RWPE2 (cell line): ENCODE results near the gene TKFC.

Experiments
- ATAC-seq: fragments of 200-7000 bp; cut with Tn5 transposase; 3 replicates; pipeline ENCODE4 v1.9.1; 2021; ENCODE audit warnings: low read depth
- DNase-seq: peaks from one replicate; pipeline ENCODE4 v3.0.0-alpha.2; 2020; ENCODE audit warnings: low spot score
- H3K27ac ChIP-seq: fragments of 450-650 bp; 2 replicates; pipeline ENCODE4 v1.5.1; 2017; ENCODE audit warnings: mild to moderate bottlenecking; ENCODE audit not compliant: poor library complexity, severe bottlenecking
- H3K27me3 ChIP-seq: fragments of 250-450 bp; sonication (Bioruptor Pico); 2 replicates; pipeline ENCODE4 v1.5.1; 2021; ENCODE audit warnings: mild to moderate bottlenecking, moderate library complexity; ENCODE audit not compliant: insufficient read depth, poor library complexity, severe bottlenecking
- H3K36me3 ChIP-seq: fragments of 250-450 bp; sonication (Bioruptor Pico); 2 replicates; pipeline ENCODE4 v1.5.1; 2020; ENCODE audit warnings: low read depth, mild to moderate bottlenecking, moderate library complexity
- H3K4me1 ChIP-seq: fragments of 250-450 bp; sonication (Bioruptor Pico); 2 replicates; pipeline ENCODE4 v1.5.1; 2021; ENCODE audit warnings: mild to moderate bottlenecking, moderate library complexity; ENCODE audit not compliant: insufficient read depth, poor library complexity, severe bottlenecking
- H3K4me3 ChIP-seq: fragments of 250-450 bp; sonication (Bioruptor Pico); 2 replicates; pipeline ENCODE4 v1.5.1; 2021; ENCODE audit warnings: mild to moderate bottlenecking, moderate library complexity; ENCODE audit not compliant: severe bottlenecking
- H3K9me3 ChIP-seq: fragments of 250-450 bp; sonication (Bioruptor Pico); 2 replicates; pipeline ENCODE4 v1.5.1; 2021; ENCODE audit warnings: mild to moderate bottlenecking, moderate library complexity; ENCODE audit not compliant: severe bottlenecking
- TF ChIP-seq, protein P1 (sequence below): fragments of 450-650 bp; IDR thresholded peaks from one replicate; pipeline ENCODE4 v1.5.1; 2017; ENCODE audit warnings: mild to moderate bottlenecking, moderate library complexity; ENCODE audit not compliant: poor library complexity, severe bottlenecking

Gene TKFC

DNA sequence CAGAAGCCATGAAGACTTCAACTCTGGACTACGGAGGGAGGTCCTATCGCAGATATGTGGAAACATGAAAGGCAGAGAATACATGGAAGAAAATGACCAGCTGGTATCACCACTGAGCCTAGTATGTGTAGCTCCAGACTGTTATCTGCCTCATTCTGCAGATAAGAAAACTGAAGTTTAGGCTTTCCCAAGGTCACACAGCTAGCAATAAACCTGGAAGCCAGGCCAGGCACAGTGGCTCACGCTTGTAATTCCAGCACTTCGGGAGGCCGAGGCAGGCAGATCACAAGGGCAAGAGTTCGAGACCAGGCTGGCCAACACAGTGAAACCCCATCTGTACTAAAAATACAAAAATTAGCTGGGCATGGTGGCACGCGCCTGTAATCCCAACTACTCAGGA, 22.3 kb upstream of the TKFC start:
- no peaks in the 10 kb centered on the region for H3K4me1 ChIP-seq
- TF ChIP-seq, protein P1, sequence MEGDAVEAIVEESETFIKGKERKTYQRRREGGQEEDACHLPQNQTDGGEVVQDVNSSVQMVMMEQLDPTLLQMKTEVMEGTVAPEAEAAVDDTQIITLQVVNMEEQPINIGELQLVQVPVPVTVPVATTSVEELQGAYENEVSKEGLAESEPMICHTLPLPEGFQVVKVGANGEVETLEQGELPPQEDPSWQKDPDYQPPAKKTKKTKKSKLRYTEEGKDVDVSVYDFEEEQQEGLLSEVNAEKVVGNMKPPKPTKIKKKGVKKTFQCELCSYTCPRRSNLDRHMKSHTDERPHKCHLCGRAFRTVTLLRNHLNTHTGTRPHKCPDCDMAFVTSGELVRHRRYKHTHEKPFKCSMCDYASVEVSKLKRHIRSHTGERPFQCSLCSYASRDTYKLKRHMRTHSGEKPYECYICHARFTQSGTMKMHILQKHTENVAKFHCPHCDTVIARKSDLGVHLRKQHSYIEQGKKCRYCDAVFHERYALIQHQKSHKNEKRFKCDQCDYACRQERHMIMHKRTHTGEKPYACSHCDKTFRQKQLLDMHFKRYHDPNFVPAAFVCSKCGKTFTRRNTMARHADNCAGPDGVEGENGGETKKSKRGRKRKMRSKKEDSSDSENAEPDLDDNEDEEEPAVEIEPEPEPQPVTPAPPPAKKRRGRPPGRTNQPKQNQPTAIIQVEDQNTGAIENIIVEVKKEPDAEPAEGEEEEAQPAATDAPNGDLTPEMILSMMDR, result no peak
- H3K4me3 ChIP-seq, result no peak overlapping the region
- no peak overlapping the region for H3K27ac ChIP-seq
- peaks cover 99% of the 10 kb centered on the region for H3K36me3 ChIP-seq
- ATAC-seq (no peak), DNase-seq (no peak)
- H3K27me3 ChIP-seq, result no peaks in the 10 kb centered on the region
- H3K9me3 ChIP-seq, result no peaks in the 10 kb centered on the region

DNA sequence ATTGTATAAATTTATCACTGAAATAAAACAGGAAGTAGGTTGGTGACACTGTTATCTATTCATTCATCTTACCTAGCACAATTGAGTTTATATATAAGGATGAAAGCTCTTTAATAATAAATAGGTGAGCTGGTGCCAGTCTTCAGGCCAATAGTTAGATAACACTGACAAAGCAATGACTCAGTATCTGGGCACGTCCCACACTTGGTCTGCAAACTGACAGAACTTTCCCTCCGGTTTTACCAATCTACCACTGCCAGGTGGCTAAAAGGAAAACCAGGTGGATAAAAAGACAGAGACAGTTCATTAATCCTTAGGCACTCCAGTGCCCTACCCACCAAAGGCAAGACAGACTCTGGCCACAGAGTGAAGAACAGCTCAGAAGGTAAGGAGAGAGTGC, 17.8 kb upstream of the TKFC start:
- Histone ChIP-seq H3K36me3 (peaks cover 94% of the 10 kb centered on the region), H3K27ac (no peak overlapping the region)
- TF ChIP-seq, protein P1, result no peak

GRCh38 chr11:61325649-61326414, 7.2 kb upstream of the TKFC start:
- TF ChIP-seq, protein P1, result no peak
- peak; percentile 89 for ATAC-seq
- no peak for DNase-seq
- Histone ChIP-seq H3K4me3 (no peak overlapping the region), H3K9me3 (no peaks in the 10 kb centered on the region), H3K36me3 (peaks cover 95% of the 10 kb centered on the region), H3K27me3 (no peaks in the 10 kb centered on the region), H3K27ac (no peak overlapping the region), H3K4me1 (peaks cover 8% of the 10 kb centered on the region)

More for the DNA sequence above, 17.8 kb upstream of the TKFC start:
- no peaks in the 10 kb centered on the region for H3K27me3 ChIP-seq
- no peaks in the 10 kb centered on the region for H3K9me3 ChIP-seq
- DNase-seq (no peak), ATAC-seq (peak; percentile 33; the same call in 1 of the 3 replicates)
- no peak overlapping the region for H3K4me3 ChIP-seq
- no peaks in the 10 kb centered on the region for H3K4me1 ChIP-seq

- Histone ChIP-seq H3K36me3 (peaks cover 83% of the 10 kb centered on the region), H3K9me3 (no peaks in the 10 kb centered on the region)
- DNase-seq, result no peak
Observed at GRCh38 chr11:61327669-61328071, 5.4 kb upstream of the TKFC start.

GRCh38 chr11:61328351-61328750, 4.7 kb upstream of the TKFC start:
- no peaks in the 10 kb centered on the region for H3K9me3 ChIP-seq
- no peak for DNase-seq
- no peak overlapping the region for H3K4me3 ChIP-seq
- ATAC-seq, result no peak
- no peaks in the 10 kb centered on the region for H3K27me3 ChIP-seq
- peaks cover 76% of the 10 kb centered on the region for H3K36me3 ChIP-seq
- H3K27ac ChIP-seq, result no peak overlapping the region
- peaks cover 17% of the 10 kb centered on the region for H3K4me1 ChIP-seq
- TF ChIP-seq, protein P1, result no peak

More at GRCh38 chr11:61327669-61328071, 5.4 kb upstream of the TKFC start:
- no peaks in the 10 kb centered on the region for H3K27me3 ChIP-seq
- H3K4me1 ChIP-seq, result peaks cover 17% of the 10 kb centered on the region
- no peak for ATAC-seq
- no peak overlapping the region for H3K4me3 ChIP-seq
- H3K27ac ChIP-seq, result no peak overlapping the region
- TF ChIP-seq, protein P1, result no peak
